SK-N-SH treated with all-trans-retinoic acid at 6 μM for 48 hours (cell line): ENCODE results near the gene ZNF205.

Source experiments
- ESRRG ChIP-seq: fragments of 250-450 bp; sonication (Bioruptor Pico); IDR thresholded peaks from 2 replicates; pipeline ENCODE4 v1.6.1; 2021; ENCODE audit warnings: mild to moderate bottlenecking
- SNAI2 ChIP-seq: fragments of 250-450 bp; sonication (Bioruptor Pico); IDR thresholded peaks from 2 replicates; pipeline ENCODE4 v1.5.0; 2020; ENCODE audit warnings: mild to moderate bottlenecking, moderate library complexity
- ZC3H10 ChIP-seq: fragments of 250-450 bp; sonication (Bioruptor Pico); IDR thresholded peaks from 2 replicates; pipeline ENCODE4 v1.5.1; 2021; ENCODE audit warnings: mild to moderate bottlenecking, moderate library complexity
- ZNF565 ChIP-seq: fragments of 450-650 bp; formaldehyde crosslinking; conservative IDR thresholded peaks from 2 replicates; pipeline ENCODE4 v1.5.0; 2020; ENCODE audit warnings: low read depth, mild to moderate bottlenecking, moderate library complexity

DNA sequence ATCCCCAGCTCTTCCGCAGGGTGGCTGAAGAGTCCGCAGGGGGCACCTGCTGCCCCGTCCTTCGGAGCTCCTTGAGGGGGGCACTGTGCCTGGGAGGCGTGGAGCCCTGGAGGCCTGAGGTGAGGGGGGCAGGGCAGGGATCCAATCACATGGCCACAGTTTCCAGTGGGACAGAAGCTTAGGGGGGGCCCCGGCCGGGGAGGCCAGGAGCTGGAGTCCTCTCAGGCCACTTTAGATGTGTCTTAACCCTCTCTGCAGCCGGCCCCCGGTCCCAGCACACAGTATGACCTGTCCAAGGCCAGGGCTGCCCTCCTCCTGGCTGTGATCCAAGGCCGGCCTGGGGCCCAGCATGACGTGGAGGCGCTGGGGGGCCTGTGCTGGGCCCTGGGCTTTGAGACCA, 33.3 kb downstream of the ZNF205 start:
- TF ChIP-seq ESRRG (CRISPR knock-in tag) (no peak), ZNF565 (no peak), SNAI2 (CRISPR knock-in tag) (no peak), ZC3H10 (CRISPR knock-in tag) (no peak)
